GM18498 (cell line): ENCODE results near the gene STK17A.
"Not testable (repeated sequence)": the region's sequence is repeated elsewhere in the genome, so short reads cannot be mapped to it uniquely, and the experiment has no call there.

Experiments
- ATAC-seq: cut with Tn5 transposase; IDR thresholded peaks from one replicate; pipeline ENCODE4 v1.9.1; 2021; ENCODE audit warnings: mild to moderate bottlenecking, moderate library complexity; ENCODE audit not compliant: unreplicated experiment

The STK17A gene

GRCh38 chr7:43593010-43593409, 10.1 kb downstream of the STK17A start:
- ATAC-seq: no peak

- no peak for ATAC-seq
Observed at GRCh38 chr7:43594020-43594419, 11.1 kb downstream of the STK17A start.

DNA sequence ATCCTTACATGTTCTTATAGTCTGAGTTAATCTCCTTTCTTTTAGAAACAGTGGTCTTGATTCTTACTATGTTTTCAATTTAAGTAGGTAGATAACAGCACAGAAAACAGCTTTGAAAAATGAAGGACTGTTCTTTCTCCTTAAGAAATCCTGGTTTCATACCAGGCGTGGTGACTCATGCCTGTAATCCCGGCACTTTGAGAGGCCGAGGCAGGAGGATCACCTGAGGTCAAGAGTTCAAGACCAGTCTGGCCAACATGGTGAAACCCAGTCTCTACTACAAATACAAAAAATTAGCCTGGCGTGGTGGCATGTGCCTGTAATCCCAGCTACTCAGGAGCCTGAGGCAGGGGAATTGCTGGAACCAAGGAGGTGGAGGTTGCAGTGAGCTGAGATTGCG, 13.5 kb downstream of the STK17A start:
- not testable (repeated sequence) for ATAC-seq

GRCh38 chr7:43600056-43600455, 17.1 kb downstream of the STK17A start:
- ATAC-seq: no peak

- ATAC-seq: no peak
Observed at GRCh38 chr7:43602256-43602655, 19.3 kb downstream of the STK17A start.

GRCh38 chr7:43604251-43604650, 21.3 kb downstream of the STK17A start:
- no peak for ATAC-seq

- no peak for ATAC-seq
Observed at GRCh38 chr7:43609097-43609496, 26.2 kb downstream of the STK17A start.

GRCh38 chr7:43612128-43612527, 29.2 kb downstream of the STK17A start:
- ATAC-seq: no peak

DNA sequence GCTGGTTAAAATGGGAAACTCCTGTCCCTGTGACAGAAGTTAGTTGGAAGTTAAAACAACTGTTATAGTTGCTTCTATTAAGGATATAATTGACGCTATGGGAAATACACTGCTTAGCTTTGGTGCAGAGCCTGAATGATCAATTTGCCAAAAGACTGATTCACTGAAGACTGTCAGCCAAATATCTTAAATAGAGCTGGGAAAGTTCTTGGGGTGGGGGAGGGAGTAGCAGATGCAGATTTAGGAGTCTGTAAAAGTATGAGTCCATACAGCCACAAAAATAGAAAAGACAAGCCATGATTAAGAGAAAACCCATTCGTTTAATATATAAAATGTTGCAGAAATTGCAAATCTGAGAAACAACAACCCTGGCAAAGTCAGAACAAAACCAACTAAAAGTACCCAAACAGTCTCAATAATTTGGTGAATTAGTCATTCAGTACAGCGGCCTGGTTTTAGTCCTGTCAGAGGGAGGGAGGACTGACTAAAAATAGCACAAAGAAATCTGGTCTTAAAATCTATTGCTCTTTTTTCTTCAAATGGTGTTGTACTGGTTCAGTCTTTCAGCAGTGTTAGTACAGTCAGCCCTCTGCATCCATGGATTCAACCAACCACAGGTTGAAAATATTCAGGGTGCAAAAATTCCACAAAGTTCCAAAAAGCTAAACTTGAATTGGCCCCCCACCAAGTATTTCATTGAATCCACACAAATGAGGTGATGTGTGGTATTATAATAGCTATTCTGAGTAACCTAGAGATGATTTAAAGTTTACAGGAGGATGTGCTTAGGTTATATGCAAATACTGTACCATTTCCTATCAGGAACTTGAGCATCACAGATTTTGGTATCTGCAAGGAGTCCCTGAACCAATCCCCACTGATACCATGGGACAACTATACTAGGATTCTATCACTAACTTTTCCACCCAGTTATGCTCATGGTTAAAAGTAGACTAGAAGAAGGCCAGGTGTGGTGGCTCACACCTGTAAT, 30.0 kb downstream of the STK17A start:
- ATAC-seq: peak; percentile 64

DNA sequence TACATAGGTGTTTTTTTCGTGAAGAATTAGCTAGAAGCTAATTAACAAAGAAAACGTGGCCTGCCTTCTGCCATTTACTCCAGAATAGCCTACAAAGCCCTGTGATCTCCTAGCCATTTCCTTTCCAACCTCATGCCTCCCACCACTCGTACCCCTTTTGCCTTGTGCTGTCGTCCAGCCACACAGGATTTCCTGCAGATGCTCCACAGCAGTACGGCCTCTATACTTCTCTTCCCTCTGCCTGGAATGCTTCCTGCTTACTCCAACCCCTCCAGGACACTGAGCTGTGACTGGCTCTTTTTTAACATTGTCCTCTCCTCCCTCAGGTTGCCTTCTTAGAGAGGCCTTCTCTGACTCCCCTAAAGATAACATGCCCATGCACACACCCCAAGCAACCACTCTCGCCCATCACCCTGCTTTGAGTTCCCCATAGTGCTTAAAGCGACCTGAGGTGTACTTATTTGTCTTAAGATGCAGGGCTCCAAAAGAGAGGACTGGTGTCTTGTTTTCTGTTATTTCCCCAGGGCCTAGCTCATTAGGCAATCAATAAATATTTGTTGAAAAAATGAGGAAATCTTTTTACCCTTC, 32.7 kb downstream of the STK17A start:
- no peak for ATAC-seq

DNA sequence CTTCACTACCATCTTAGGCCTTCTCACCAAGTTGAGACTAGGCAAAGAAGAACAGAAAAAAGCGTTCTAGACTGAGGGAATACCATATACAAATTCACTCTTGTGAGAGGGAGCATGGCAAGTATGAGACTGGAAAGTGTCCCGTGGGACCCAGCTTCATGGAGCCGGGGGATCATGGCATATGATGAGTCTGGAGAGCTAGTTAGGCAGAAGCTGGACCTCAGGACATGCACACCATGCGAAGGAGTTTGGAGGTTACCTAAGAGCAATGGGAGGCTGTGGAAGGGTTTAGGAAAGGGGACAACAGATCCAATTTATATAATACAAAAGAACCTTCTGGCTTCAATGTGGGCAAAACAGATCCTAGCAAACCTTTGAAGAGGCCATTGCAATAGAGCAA, 34.1 kb downstream of the STK17A start:
- no peak for ATAC-seq

GRCh38 chr7:43618073-43618472, 35.2 kb downstream of the STK17A start:
- ATAC-seq: no peak

- ATAC-seq: no peak
Observed at GRCh38 chr7:43619213-43620012, 36.5 kb downstream of the STK17A start.

GRCh38 chr7:43621729-43622448, 39.0 kb downstream of the STK17A start:
- no peak for ATAC-seq

DNA sequence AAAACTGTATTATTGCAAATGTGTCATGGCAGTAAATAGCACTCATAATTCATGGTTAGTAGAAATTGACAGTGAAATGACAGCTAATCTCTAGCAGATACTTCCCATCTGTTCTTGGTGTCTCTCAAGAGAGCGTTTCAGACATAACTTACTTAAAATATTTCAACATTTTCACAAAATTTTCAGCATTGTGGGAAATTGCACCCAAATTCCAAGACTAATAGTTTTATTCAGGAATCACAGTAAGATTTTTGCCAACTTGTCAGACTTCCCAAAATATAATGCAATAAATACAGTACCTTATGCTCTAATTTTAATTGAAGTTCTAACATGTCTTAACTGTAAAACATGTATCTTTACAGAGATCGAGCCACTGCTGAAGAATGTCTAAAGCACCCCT, 41.2 kb downstream of the STK17A start:
- ATAC-seq: no peak

- peak; percentile 83 for ATAC-seq
Observed at GRCh38 chr7:43625453-43625852, 42.5 kb downstream of the STK17A start.

DNA sequence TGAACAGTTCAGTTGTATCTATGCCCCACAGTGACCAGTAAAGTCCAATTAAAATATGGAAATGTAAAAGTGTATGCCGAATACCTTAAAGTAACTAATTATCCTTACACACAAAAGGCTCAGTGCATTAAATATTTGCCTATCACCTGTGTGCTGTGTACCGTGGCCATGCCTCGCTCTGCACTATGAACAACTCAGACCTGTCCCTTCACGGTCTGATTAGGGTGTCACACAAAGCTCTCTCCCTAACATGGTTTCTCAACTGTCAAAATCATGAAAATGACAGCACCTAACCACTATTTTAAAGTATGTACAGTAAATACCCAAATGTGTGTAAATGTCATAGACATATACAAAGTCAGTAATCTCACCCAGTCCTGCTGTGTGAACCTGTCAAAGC, 43.1 kb downstream of the STK17A start:
- peak; percentile 33 for ATAC-seq

DNA sequence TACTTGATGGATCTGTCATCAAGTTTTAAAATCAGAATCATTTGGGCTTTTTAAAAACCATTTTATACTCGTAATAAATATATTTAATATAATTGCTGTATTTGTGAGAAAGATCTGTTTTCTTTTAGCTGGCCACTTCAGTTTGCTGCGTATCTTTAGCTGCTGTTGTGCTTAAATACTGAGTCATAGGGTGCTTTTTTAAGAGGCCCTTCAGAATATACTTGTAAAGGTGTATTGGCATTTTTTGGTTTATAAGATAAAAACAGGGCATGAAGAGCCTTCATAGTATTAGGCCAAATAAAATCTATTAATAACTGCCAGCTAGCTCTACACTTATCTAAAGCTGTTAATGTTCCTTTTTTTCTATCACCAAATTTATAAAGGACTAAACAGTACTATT, 43.8 kb downstream of the STK17A start:
- no peak for ATAC-seq

DNA sequence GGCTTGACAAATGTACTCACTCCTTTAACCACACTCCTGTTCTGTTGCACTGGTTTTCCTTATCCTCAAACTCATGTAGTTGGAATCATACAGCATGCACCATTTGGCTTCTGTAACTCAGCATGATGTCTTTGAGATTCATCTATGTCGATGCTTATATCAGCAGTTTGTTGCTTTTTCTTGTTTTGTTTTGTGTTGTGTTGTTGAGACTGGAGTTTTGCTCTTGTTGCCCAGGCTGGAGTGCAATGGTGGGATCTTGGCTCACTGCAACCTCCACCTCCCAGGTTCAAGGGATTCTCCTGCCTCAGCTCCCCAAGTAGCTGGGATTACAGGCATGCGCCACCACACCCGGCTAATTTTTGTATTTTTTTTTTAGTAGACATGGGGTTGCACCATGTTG, 44.9 kb downstream of the STK17A start:
- not testable (repeated sequence) for ATAC-seq

- ATAC-seq: no peak
Observed at GRCh38 chr7:43628431-43628830, 45.5 kb downstream of the STK17A start.

DNA sequence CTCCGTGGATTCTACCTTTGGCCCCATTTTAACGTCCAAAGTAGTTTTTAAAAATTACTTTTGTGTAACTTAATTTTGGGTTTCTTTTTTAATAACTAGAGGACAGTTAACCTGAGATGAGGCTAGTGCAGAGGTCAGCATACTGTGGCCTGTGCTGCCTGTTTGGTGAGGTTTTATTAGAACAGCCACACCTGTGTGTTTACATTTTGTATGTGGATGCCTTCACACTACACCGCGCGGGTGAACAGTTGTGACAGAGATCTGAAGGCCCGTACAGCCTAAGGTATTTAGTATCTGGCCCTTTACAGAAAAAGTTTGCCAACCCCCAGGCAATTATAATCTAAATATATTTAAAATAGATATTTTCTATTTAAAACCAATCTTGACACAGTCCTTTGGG, 46.9 kb downstream of the STK17A start:
- no peak for ATAC-seq
